Esophagus (tissue), 2 donors: ENCODE data around the gene PIP5K1C. TPM values are rescaled to one million over a fixed set of nuclear protein-coding genes. Genes with fewer than 3 reads are reported as not detected.

ENCODE experiments used
- H3K27ac ChIP-seq, 2 donors: one replicate each; pipeline ENCODE4 v1.5.1; 2013; ENCODE audit warnings: low read depth in 2 of 2, mild to moderate bottlenecking in 2 of 2, inconsistent platforms in 1 of 2, low read length in 1 of 2, moderate library complexity in 1 of 2
- H3K27me3 ChIP-seq, 2 donors: one replicate each; pipeline ENCODE4 v1.6.1; 2013; ENCODE audit warnings: low read length in 2 of 2, control low read depth in 1 of 2, mild to moderate bottlenecking in 1 of 2; ENCODE audit not compliant: insufficient read depth in 2 of 2, control insufficient read depth in 1 of 2
- H3K36me3 ChIP-seq, 2 donors: one replicate each; pipeline ENCODE4 v1.6.1; 2013; ENCODE audit warnings: low read length in 1 of 2; ENCODE audit not compliant: control insufficient read depth in 2 of 2, insufficient read depth in 2 of 2
- H3K4me1 ChIP-seq, 2 donors: one replicate each; pipeline ENCODE4 v1.6.1; 2013; ENCODE audit warnings: low read length in 1 of 2; ENCODE audit not compliant: control insufficient read depth in 2 of 2, insufficient read depth in 2 of 2
- H3K4me3 ChIP-seq, 2 donors: one replicate each; pipeline ENCODE4 v1.5.1; 2013; ENCODE audit warnings: low read length in 2 of 2, mild to moderate bottlenecking in 2 of 2, low read depth in 1 of 2, moderate library complexity in 1 of 2
- H3K9me3 ChIP-seq, 2 donors: one replicate each; pipeline ENCODE4 v1.6.1; 2013; ENCODE audit warnings: mild to moderate bottlenecking in 2 of 2, low read depth in 1 of 2, low read length in 1 of 2, moderate library complexity in 1 of 2; ENCODE audit not compliant: control insufficient read depth in 2 of 2, insufficient read depth in 1 of 2
- WGBS, 2 donors: extraction: QIAGEN DNeasy Blood & Tissue Kit; methylation state at CpG; one replicate each; pipeline ENCODE4 v1.1.7; 2013; 5-methylcytosine and 5-hydroxymethylcytosine counted together
- polyA plus RNA-seq, 2 donors: library from polyadenylated mRNA; stranded (reverse); fragments of 200-250 nt; gene quantifications; one replicate each; pipeline ENCODE4 v1.2.3, GENCODE V29; 2013
- donor health status: healthy with polysubstance abuse.
- donor health status: Bipolar disorder and iron deficiency.

Gene PIP5K1C
- polyA plus RNA-seq, 2 donors: 10.4 to 18.1 TPM

- Histone ChIP-seq H3K27me3 (no peaks in the 10 kb centered on the region), H3K9me3 (no peaks in the 10 kb centered on the region), H3K36me3 (peaks cover 0 to 34% of the 10 kb centered on the region in 2 donors), H3K27ac (no peak overlapping the region), H3K4me3 (no peak overlapping the region), H3K4me1 (peaks cover 3 to 12% of the 10 kb centered on the region in 2 donors)
- 91% methylated on average over 15 of the region's 15 CpGs for WGBS, 2 donors
Observed at GRCh38 chr19:3621689-3622088, 78.6 kb downstream of the PIP5K1C start.

GRCh38 chr19:3620817-3621547 lies 79.3 kb downstream of the PIP5K1C start:
- H3K27ac ChIP-seq: no peak overlapping the region
- peaks cover 0 to 34% of the 10 kb centered on the region in 2 donors for H3K36me3 ChIP-seq
- 86 to 87% methylated on average over 22 to 24 of the region's 24 CpGs for WGBS, 2 donors
- H3K27me3 ChIP-seq: no peaks in the 10 kb centered on the region
- H3K4me3 ChIP-seq: no peak overlapping the region
- peaks cover 3 to 12% of the 10 kb centered on the region in 2 donors for H3K4me1 ChIP-seq
- no peaks in the 10 kb centered on the region for H3K9me3 ChIP-seq

DNA sequence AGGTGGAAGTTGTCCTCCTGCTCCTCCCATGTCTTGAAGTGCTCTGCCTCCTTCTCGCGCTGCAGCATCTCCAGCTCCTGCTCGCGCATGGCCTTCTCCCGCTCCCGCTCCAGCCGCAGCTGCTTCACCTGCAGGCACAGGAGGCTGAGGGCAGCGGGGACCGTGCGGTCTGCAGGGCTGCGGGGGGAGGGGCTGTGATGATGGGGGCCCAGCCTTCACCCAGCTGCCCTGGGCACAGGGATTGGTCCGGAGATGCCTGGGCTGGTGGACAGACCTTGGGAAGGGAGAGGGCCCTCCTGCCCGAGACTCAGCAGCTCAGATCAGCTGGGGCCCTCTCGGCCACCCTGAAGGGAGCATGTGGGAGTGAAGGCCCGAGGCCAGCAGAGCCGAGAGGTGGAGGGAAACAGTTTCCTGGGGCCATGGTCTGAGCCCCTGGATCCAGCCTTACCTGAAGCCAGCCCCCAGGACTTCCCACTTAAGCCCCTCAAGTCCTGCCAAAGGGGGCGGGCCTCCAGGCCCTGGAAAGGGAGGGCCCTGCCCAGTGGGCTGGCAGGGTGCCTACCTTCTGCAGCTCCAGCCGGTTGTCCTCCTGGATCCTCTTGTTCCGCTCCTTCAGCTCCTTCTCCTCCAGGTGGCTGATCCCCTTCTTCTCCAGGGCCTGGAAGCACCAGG lies 80.0 kb downstream of the PIP5K1C start:
- H3K9me3 ChIP-seq: no peaks in the 10 kb centered on the region
- H3K27ac ChIP-seq: no peak overlapping the region
- H3K4me1 ChIP-seq: peaks cover 3 to 7% of the 10 kb centered on the region in 2 donors
- peaks cover 0 to 40% of the 10 kb centered on the region in 2 donors for H3K36me3 ChIP-seq
- H3K4me3 ChIP-seq: no peak overlapping the region
- 82 to 86% methylated on average over 18 to 19 of the region's 19 CpGs for WGBS, 2 donors
- H3K27me3 ChIP-seq: no peaks in the 10 kb centered on the region

GRCh38 chr19:3619631-3620012 lies 80.6 kb downstream of the PIP5K1C start:
- H3K4me3 ChIP-seq: no peak overlapping the region
- H3K27me3 ChIP-seq: no peaks in the 10 kb centered on the region
- WGBS, 2 donors: 79 to 84% methylated on average over 16 to 17 of the region's 17 CpGs
- peaks cover 3 to 7% of the 10 kb centered on the region in 2 donors for H3K4me1 ChIP-seq
- H3K36me3 ChIP-seq: peaks cover 0 to 43% of the 10 kb centered on the region in 2 donors
- H3K9me3 ChIP-seq: no peaks in the 10 kb centered on the region
- H3K27ac ChIP-seq: no peak overlapping the region

DNA sequence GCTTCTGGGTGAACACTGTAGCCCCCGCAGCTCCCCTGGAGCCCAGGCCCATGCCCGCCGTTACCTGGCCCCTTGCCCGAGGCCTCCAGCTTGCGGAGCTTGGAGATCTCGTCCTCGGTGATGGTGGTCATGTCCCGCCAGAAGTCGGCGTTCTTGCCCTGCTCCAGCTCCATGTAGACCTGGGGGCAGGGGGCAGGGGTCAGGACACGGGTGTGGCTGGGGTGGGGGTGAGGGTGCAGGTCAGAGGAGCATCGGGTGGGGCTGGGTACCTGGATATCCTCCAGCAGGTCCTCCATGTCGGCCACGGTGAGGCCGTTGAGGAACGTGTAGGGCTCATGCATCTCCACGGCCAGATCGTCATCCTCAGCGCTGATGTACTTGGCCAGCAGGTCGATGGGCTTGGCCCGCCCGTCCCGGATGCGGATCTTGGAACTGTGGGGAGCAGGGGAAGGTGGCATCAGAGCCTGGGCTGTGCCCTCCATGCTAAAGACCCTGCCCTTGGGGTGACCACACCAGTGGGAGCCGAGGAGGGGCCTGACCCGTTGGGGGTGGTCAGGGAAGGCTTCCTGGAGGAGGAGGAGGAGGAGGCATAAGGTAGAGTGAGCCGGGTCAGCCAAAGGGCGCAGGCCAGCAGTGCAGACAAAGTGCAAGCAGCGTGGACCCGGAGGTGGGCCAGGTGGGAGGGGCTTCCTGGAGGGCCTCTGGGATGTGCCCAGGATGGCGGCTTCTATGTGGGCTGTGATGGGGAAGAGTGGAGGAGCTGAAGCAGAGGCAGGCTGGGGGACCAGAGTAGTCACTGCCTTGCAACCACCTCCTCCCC lies 81.2 kb downstream of the PIP5K1C start:
- H3K36me3 ChIP-seq: peaks cover 0 to 43% of the 10 kb centered on the region in 2 donors
- H3K9me3 ChIP-seq: no peaks in the 10 kb centered on the region
- H3K4me1 ChIP-seq: peaks cover 3 to 5% of the 10 kb centered on the region in 2 donors
- H3K27me3 ChIP-seq: no peaks in the 10 kb centered on the region
- WGBS, 2 donors: 86 to 91% methylated on average over 30 to 31 of the region's 31 CpGs
- no peak overlapping the region for H3K4me3 ChIP-seq
- no peak overlapping the region for H3K27ac ChIP-seq

DNA sequence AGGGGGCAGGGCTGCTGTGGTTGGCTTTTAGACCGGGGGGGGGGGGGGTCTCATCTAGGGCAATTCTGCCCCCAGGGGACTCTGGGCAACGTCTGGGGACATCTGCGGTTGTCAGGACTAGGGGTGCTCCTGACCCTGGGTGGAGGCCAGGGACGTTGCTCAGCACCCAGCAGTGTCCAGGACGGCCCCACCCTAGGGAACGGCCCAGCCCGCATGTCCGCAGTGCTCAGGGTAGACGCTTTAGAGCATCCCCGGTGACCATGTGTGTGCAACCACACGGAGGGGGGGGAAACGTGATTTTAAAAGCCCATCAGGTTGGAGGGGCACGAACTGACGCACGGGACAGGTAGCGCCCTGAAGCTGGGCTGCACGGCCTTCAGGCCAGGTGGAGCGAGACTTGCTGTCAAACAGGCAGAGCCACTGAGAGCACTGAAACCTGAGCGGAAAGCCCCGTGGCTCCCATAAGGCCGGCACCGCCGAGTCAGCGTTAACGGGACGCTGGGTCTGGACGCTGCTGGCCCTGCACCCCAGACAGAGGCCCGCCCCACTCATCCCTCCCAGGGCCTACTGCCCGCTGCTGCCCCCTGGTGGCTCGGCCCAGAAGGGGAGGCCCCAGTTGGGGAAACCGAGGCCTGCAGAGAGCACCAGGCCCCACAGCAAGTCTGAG lies 82.0 kb downstream of the PIP5K1C start:
- no peaks in the 10 kb centered on the region for H3K9me3 ChIP-seq
- 44 to 52% methylated on average over 31 of the region's 31 CpGs for WGBS, 2 donors
- peaks cover 0 to 5% of the 10 kb centered on the region in 2 donors for H3K4me1 ChIP-seq
- peaks cover 0 to 41% of the 10 kb centered on the region in 2 donors for H3K36me3 ChIP-seq
- no peak overlapping the region for H3K4me3 ChIP-seq
- peak overlapping the region in 1 of 2 donors; percentile 14 for H3K27ac ChIP-seq
- H3K27me3 ChIP-seq: no peaks in the 10 kb centered on the region

DNA sequence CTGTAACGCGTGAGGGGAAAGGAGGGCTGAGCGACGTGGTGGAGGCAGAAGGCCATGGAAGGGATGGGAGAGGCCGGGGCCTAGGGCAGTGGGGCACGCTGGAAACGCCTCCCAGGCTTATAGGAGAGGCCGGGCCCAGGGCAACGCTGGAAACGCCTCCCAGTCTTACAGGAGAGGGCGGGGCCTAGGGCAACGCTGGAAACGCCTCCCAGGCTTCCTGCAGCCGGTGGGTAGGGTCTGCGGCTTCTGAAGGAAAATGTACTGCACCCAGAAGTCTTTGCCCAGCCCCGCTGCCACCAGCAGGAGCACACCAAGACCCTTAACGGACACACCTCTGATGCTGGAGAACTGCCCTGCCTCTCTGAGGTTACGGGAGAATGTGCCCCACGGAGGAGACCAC lies 82.8 kb downstream of the PIP5K1C start:
- H3K27ac ChIP-seq: no peak overlapping the region
- WGBS, 2 donors: 68 to 78% methylated on average over 19 of the region's 19 CpGs

DNA sequence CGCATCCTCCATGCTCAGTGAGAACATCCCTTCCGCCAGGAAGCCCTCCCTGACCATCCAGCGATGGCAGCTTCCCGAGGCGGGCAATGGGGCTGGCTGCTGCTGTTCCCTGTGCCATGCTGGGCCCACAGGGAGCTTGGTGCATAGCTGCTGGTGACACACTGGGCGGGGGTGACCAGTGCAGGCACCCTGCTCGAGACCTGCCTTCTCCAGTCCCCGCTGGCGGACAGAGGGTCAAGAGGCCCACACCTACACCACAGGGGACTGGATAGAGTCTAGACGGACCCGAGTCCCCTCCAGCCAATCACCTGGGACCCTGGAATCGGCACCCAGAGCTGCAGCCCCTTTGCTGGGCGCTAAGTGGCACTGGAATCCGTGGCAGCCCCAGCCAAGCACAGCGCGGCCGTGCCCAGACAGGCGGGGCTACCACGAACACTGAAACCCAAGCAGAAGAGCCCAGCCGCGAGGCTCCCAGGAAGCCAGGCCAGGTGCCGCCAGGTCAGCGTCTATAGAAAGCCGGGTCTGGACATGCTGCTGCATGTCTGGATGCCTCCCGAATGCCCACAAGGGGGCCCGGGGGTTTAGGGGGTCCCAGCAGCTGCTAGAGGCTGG lies 84.6 kb downstream of the PIP5K1C start:
- no peaks in the 10 kb centered on the region for H3K9me3 ChIP-seq
- no peaks in the 10 kb centered on the region for H3K27me3 ChIP-seq
- H3K36me3 ChIP-seq: peaks cover 0 to 45% of the 10 kb centered on the region in 2 donors

More for the DNA sequence above, 82.8 kb downstream of the PIP5K1C start:
- Histone ChIP-seq H3K36me3 (peaks cover 0 to 44% of the 10 kb centered on the region in 2 donors), H3K4me3 (no peak overlapping the region), H3K4me1 (peaks cover 0 to 5% of the 10 kb centered on the region in 2 donors), H3K9me3 (no peaks in the 10 kb centered on the region), H3K27me3 (no peaks in the 10 kb centered on the region)

More for the DNA sequence above, 84.6 kb downstream of the PIP5K1C start:
- H3K27ac ChIP-seq: no peak overlapping the region
- peaks cover 0 to 5% of the 10 kb centered on the region in 2 donors for H3K4me1 ChIP-seq
- H3K4me3 ChIP-seq: no peak overlapping the region
- 82 to 89% methylated on average over 25 to 26 of the region's 26 CpGs for whole genome bisulfite sequencing, 2 donors
